Measurements from ENCODE around the gene APEX2. TPM values are rescaled to one million over a fixed set of nuclear protein-coding genes. Genes with fewer than 3 reads are reported as not detected.

The APEX2 gene
- total RNA-seq, 1 donor from 2014 or later = 15.0 TPM

GRCh38 chrX:54978448-54978847 lies 21.7 kb upstream of the APEX2 start:
- FAIRE-seq = peak; percentile 17

GRCh38 chrX:54979432-54979831 lies 20.7 kb upstream of the APEX2 start:
- H3K36me3 Mint-ChIP-seq (ENCODE audit: low read depth, unreplicated experiment) = no peaks in the 10 kb centered on the region
- no peaks in the 10 kb centered on the region for H3K4me1 ChIP-seq (ENCODE audit: insufficient read depth, low read length)
- H3K4me3 Mint-ChIP-seq (ENCODE audit: unreplicated experiment) = no peak overlapping the region

More at GRCh38 chrX:54978448-54978847, 21.7 kb upstream of the APEX2 start:
- Histone ChIP-seq H3K36me3 (ENCODE audit: insufficient read depth, low read length) (no peaks in the 10 kb centered on the region), H2AFZ (ENCODE audit: low read depth, low read length) (no peak overlapping the region), H3K27me3 (ENCODE audit: insufficient read depth, low read length) (no peaks in the 10 kb centered on the region), H4K20me1 (ENCODE audit: insufficient read depth, low read length) (no peaks in the 10 kb centered on the region), H3K9ac (ENCODE audit: low read length) (no peak overlapping the region), H3K4me3 (ENCODE audit: insufficient read depth, low read depth, low read length) (no peak overlapping the region), H3K79me2 (ENCODE audit: insufficient read depth, low read length) (no peaks in the 10 kb centered on the region), H3K4me1 (ENCODE audit: insufficient read depth, low read length) (no peaks in the 10 kb centered on the region), H3K27ac (ENCODE audit: low read depth, low read length) (no peak overlapping the region), H3K4me2 (ENCODE audit: low read length) (no peak overlapping the region), H3K9me3 (ENCODE audit: insufficient read depth, low read depth, low read length) (no peaks in the 10 kb centered on the region)
- TF ChIP-seq CTCF (IDR thresholded peaks at IDR 0.05; ENCODE audit: insufficient read depth, low read depth, low read length) (peak; percentile 9), EZH2 (IDR thresholded peaks at IDR 0.05; ENCODE audit: insufficient read depth, low read length) (no peak)
- H3K4me3 Mint-ChIP-seq (ENCODE audit: unreplicated experiment) = no peak overlapping the region
- no peak overlapping the region for H3K27ac Mint-ChIP-seq (ENCODE audit: unreplicated experiment)
- H3K9me3 Mint-ChIP-seq (ENCODE audit: unreplicated experiment) = no peaks in the 10 kb centered on the region
- H3K4me1 Mint-ChIP-seq (ENCODE audit: low read depth, unreplicated experiment) = peaks cover 4% of the 10 kb centered on the region
- no peaks in the 10 kb centered on the region for H3K27me3 Mint-ChIP-seq (ENCODE audit: low read depth, unreplicated experiment)
- H3K36me3 Mint-ChIP-seq (ENCODE audit: low read depth, unreplicated experiment) = no peaks in the 10 kb centered on the region
- peak; percentile 57 for DNase-seq (ENCODE audit: low read depth)

More at GRCh38 chrX:54979432-54979831, 20.7 kb upstream of the APEX2 start:
- Histone ChIP-seq H3K9ac (ENCODE audit: low read length) (no peak overlapping the region), H4K20me1 (ENCODE audit: insufficient read depth, low read length) (no peaks in the 10 kb centered on the region), H3K36me3 (ENCODE audit: insufficient read depth, low read length) (no peaks in the 10 kb centered on the region), H3K9me3 (ENCODE audit: insufficient read depth, low read depth, low read length) (no peaks in the 10 kb centered on the region), H3K4me3 (ENCODE audit: insufficient read depth, low read depth, low read length) (no peak overlapping the region), H3K27ac (ENCODE audit: low read depth, low read length) (no peak overlapping the region), H3K27me3 (ENCODE audit: insufficient read depth, low read length) (no peaks in the 10 kb centered on the region), H3K4me2 (ENCODE audit: low read length) (no peak overlapping the region), H3K79me2 (ENCODE audit: insufficient read depth, low read length) (no peaks in the 10 kb centered on the region), H2AFZ (ENCODE audit: low read depth, low read length) (no peak overlapping the region)
- Mint-ChIP-seq H3K27ac (ENCODE audit: unreplicated experiment) (no peak overlapping the region), H3K9me3 (ENCODE audit: unreplicated experiment) (no peaks in the 10 kb centered on the region), H3K27me3 (ENCODE audit: low read depth, unreplicated experiment) (no peaks in the 10 kb centered on the region), H3K4me1 (ENCODE audit: low read depth, unreplicated experiment) (peaks cover 4% of the 10 kb centered on the region)
- FAIRE-seq (peak; percentile 84), DNase-seq (ENCODE audit: low read depth) (no peak)
- TF ChIP-seq EZH2 (IDR thresholded peaks at IDR 0.05; ENCODE audit: insufficient read depth, low read length) (no peak), CTCF (IDR thresholded peaks at IDR 0.05; ENCODE audit: insufficient read depth, low read depth, low read length) (no peak)
